Activated T-helper 1 cell treated with anti-CD3 and anti-CD28 coated beads, Interleukin-12 subunit alpha, Interleukin-12 subunit beta, Interleukin-2, Interleukin-4 antibody, amounts not matched to agents 30 ng/mL and 10 ng/mL and 1 ng/mL, durations not matched to agents 14 hours and 24 hours and 36 hours (primary cell): ENCODE measurements around the gene C2CD3. TPM values are rescaled to one million over a fixed set of nuclear protein-coding genes. Genes with fewer than 3 reads are reported as not detected.

Experiments
- DNase-seq: peaks from one replicate; pipeline ENCODE4 v3.0.0; 2021; ENCODE audit warnings: low spot score
- H3K27ac Mint-ChIP-seq: one replicate; pipeline ENCODE4 v1.8.0; 2021; ENCODE audit warnings: mild to moderate bottlenecking, mixed read lengths
- H3K27me3 Mint-ChIP-seq: one replicate; pipeline ENCODE4 v1.8.0; 2022; ENCODE audit warnings: mild to moderate bottlenecking, moderate library complexity, mixed read lengths; ENCODE audit not compliant: insufficient read depth
- H3K36me3 Mint-ChIP-seq: one replicate; pipeline ENCODE4 v1.8.0; 2021; ENCODE audit warnings: low read depth, mixed read lengths
- H3K4me1 Mint-ChIP-seq: one replicate; pipeline ENCODE4 v1.8.0; 2021; ENCODE audit warnings: low read depth, mixed read lengths
- H3K4me3 Mint-ChIP-seq: one replicate; pipeline ENCODE4 v1.8.0; 2021; ENCODE audit warnings: mild to moderate bottlenecking, moderate library complexity, mixed read lengths
- H3K9me3 Mint-ChIP-seq: one replicate; pipeline ENCODE4 v1.8.0; 2021; ENCODE audit warnings: mixed read lengths
- intact Hi-C: fragments of 100-400 bp; cut with micrococcal nuclease; formaldehyde crosslinking; loops from one replicate; pipeline ENCODE4 v1.15.1; 2024
- total RNA-seq: library from RNA; stranded (reverse); gene quantifications from 2 replicates; pipeline ENCODE4 v1.2.3, GENCODE V29; 2022

C2CD3 gene
- total RNA-seq, 1 donor from 2014 or later: 49.5 TPM

- DNase-seq: no peak
Observed at GRCh38 chr11:74179234-74180052, 8.6 kb upstream of the C2CD3 start.

GRCh38 chr11:74175920-74176319 lies 5.1 kb upstream of the C2CD3 start:
- H3K27me3 Mint-ChIP-seq: no peaks in the 10 kb centered on the region
- H3K4me3 Mint-ChIP-seq: no peak overlapping the region
- peaks cover 14% of the 10 kb centered on the region for H3K36me3 Mint-ChIP-seq
- H3K4me1 Mint-ChIP-seq: peaks cover 11% of the 10 kb centered on the region
- H3K27ac Mint-ChIP-seq: no peak overlapping the region
- DNase-seq: no peak
- intact Hi-C loops: no loop called here
- H3K9me3 Mint-ChIP-seq: no peaks in the 10 kb centered on the region

More at GRCh38 chr11:74179234-74180052, 8.6 kb upstream of the C2CD3 start:
- Mint-ChIP-seq H3K4me1 (peaks cover 2% of the 10 kb centered on the region), H3K27ac (no peak overlapping the region), H3K36me3 (peaks cover 18% of the 10 kb centered on the region), H3K27me3 (no peaks in the 10 kb centered on the region), H3K9me3 (no peaks in the 10 kb centered on the region), H3K4me3 (no peak overlapping the region)
- intact Hi-C loops: no loop called here

- no peaks in the 10 kb centered on the region for H3K9me3 Mint-ChIP-seq
- peaks cover 11% of the 10 kb centered on the region for H3K4me1 Mint-ChIP-seq
- intact Hi-C loops: loop anchor here (1.0 to 2.0 kb wide), 10 partner anchors 177 to 574 kb away; partner anchors contain the start of genes COA4, FAM168A, LIPT2 and PAAF1
- no peak overlapping the region for H3K27ac Mint-ChIP-seq
- H3K27me3 Mint-ChIP-seq: no peaks in the 10 kb centered on the region
- H3K36me3 Mint-ChIP-seq: peaks cover 7% of the 10 kb centered on the region
- DNase-seq: no peak
- no peak overlapping the region for H3K4me3 Mint-ChIP-seq
Observed at GRCh38 chr11:74171997-74172396, 1.2 kb upstream of the C2CD3 start.

GRCh38 chr11:74171630-74171968 lies 797 bp upstream of the C2CD3 start:
- H3K27ac Mint-ChIP-seq: no peak overlapping the region
- intact Hi-C loops: loop anchor here (1.0 to 2.0 kb wide), 10 partner anchors 176 to 573 kb away; partner anchors contain the start of genes COA4, FAM168A, LIPT2 and PAAF1

GRCh38 chr11:74169738-74170458 lies 904 bp downstream of the C2CD3 start:
- no peaks in the 10 kb centered on the region for H3K9me3 Mint-ChIP-seq
- H3K36me3 Mint-ChIP-seq: peaks cover 5% of the 10 kb centered on the region
- H3K27ac Mint-ChIP-seq: no peak overlapping the region
- H3K4me3 Mint-ChIP-seq: no peak overlapping the region
- H3K4me1 Mint-ChIP-seq: peaks cover 11% of the 10 kb centered on the region
- intact Hi-C loops: loop anchor here (1.0 to 2.0 kb wide), 2 partner anchors 206 to 423 kb away; partner anchors contain the start of gene POLD3
- H3K27me3 Mint-ChIP-seq: no peaks in the 10 kb centered on the region
- no peak for DNase-seq

More at GRCh38 chr11:74171630-74171968, 797 bp upstream of the C2CD3 start:
- no peaks in the 10 kb centered on the region for H3K9me3 Mint-ChIP-seq
- H3K27me3 Mint-ChIP-seq: no peaks in the 10 kb centered on the region
- H3K4me1 Mint-ChIP-seq: peaks cover 11% of the 10 kb centered on the region
- H3K36me3 Mint-ChIP-seq: peaks cover 7% of the 10 kb centered on the region
- no peak for DNase-seq
- no peak overlapping the region for H3K4me3 Mint-ChIP-seq

- H3K4me1 Mint-ChIP-seq: peaks cover 3% of the 10 kb centered on the region
- H3K9me3 Mint-ChIP-seq: no peaks in the 10 kb centered on the region
- H3K27ac Mint-ChIP-seq: no peak overlapping the region
- intact Hi-C loops: no loop called here
- no peak for DNase-seq
- no peaks in the 10 kb centered on the region for H3K27me3 Mint-ChIP-seq
- peaks cover 8% of the 10 kb centered on the region for H3K36me3 Mint-ChIP-seq
- H3K4me3 Mint-ChIP-seq: peak overlapping the region; percentile 40
Observed at GRCh38 chr11:74168838-74169237, 2.0 kb downstream of the C2CD3 start.

GRCh38 chr11:74162681-74163467 lies 7.9 kb downstream of the C2CD3 start:
- Mint-ChIP-seq H3K4me3 (no peak overlapping the region), H3K27ac (no peak overlapping the region), H3K36me3 (peaks cover 27% of the 10 kb centered on the region), H3K4me1 (peaks cover 12% of the 10 kb centered on the region), H3K9me3 (no peaks in the 10 kb centered on the region), H3K27me3 (no peaks in the 10 kb centered on the region)
- DNase-seq: no peak
- intact Hi-C loops: no loop called here

- Mint-ChIP-seq H3K27me3 (no peaks in the 10 kb centered on the region), H3K4me1 (peaks cover 12% of the 10 kb centered on the region), H3K36me3 (peaks cover 33% of the 10 kb centered on the region), H3K27ac (no peak overlapping the region), H3K9me3 (no peaks in the 10 kb centered on the region), H3K4me3 (no peak overlapping the region)
- DNase-seq: no peak
- intact Hi-C loops: no loop called here
Observed at GRCh38 chr11:74159642-74160041, 11.2 kb downstream of the C2CD3 start.

- Mint-ChIP-seq H3K27ac (no peak overlapping the region), H3K9me3 (no peaks in the 10 kb centered on the region), H3K36me3 (peaks cover 25% of the 10 kb centered on the region), H3K27me3 (no peaks in the 10 kb centered on the region), H3K4me3 (no peak overlapping the region), H3K4me1 (peaks cover 7% of the 10 kb centered on the region)
- DNase-seq: no peak
- intact Hi-C loops: no loop called here
Observed at GRCh38 chr11:74157169-74157568, 13.6 kb downstream of the C2CD3 start.

GRCh38 chr11:74154620-74155281 lies 16.1 kb downstream of the C2CD3 start:
- no peak overlapping the region for H3K4me3 Mint-ChIP-seq
- no peak overlapping the region for H3K27ac Mint-ChIP-seq
- no peaks in the 10 kb centered on the region for H3K9me3 Mint-ChIP-seq

GRCh38 chr11:74153224-74153623 lies 17.6 kb downstream of the C2CD3 start:
- no peak overlapping the region for H3K27ac Mint-ChIP-seq
- intact Hi-C loops: no loop called here
- peaks cover 18% of the 10 kb centered on the region for H3K36me3 Mint-ChIP-seq
- no peak overlapping the region for H3K4me3 Mint-ChIP-seq
- H3K27me3 Mint-ChIP-seq: no peaks in the 10 kb centered on the region
- DNase-seq: no peak
- H3K9me3 Mint-ChIP-seq: no peaks in the 10 kb centered on the region
- H3K4me1 Mint-ChIP-seq: no peaks in the 10 kb centered on the region

More at GRCh38 chr11:74154620-74155281, 16.1 kb downstream of the C2CD3 start:
- no peaks in the 10 kb centered on the region for H3K4me1 Mint-ChIP-seq
- H3K27me3 Mint-ChIP-seq: no peaks in the 10 kb centered on the region
- no peak for DNase-seq
- H3K36me3 Mint-ChIP-seq: peaks cover 19% of the 10 kb centered on the region
- intact Hi-C loops: no loop called here

- DNase-seq: no peak
- no peaks in the 10 kb centered on the region for H3K9me3 Mint-ChIP-seq
- no peak overlapping the region for H3K4me3 Mint-ChIP-seq
- intact Hi-C loops: no loop called here
- peaks cover 9% of the 10 kb centered on the region for H3K36me3 Mint-ChIP-seq
- no peak overlapping the region for H3K27ac Mint-ChIP-seq
- no peaks in the 10 kb centered on the region for H3K4me1 Mint-ChIP-seq
- no peaks in the 10 kb centered on the region for H3K27me3 Mint-ChIP-seq
Observed at GRCh38 chr11:74147199-74147929, 23.4 kb downstream of the C2CD3 start.
